ENCODE results near the gene RAB24.

GRCh38 chr5:177297922-177298321 lies 5.6 kb downstream of the RAB24 start:
- TF ChIP-seq CTCF (IDR thresholded peaks at IDR 0.05; ENCODE audit: insufficient read depth, low read length) (no peak), GABPA (IDR thresholded peaks at IDR 0.05; ENCODE audit: low read depth) (no peak), POLR2AphosphoS5 (IDR thresholded peaks at IDR 0.05; ENCODE audit: low read depth) (no peak), REST (IDR thresholded peaks at IDR 0.05; ENCODE audit: insufficient replicate concordance, low read depth) (no peak), SPI1 (IDR thresholded peaks at IDR 0.05; ENCODE audit: borderline replicate concordance, low read depth) (no peak)

All from HL-60 (cell line).